Nephron (organoid): Measurements from ENCODE around the gene RFT1.

Experiments used
- H3K27ac Mint-ChIP-seq, 3 experiments: 2 replicates each; pipeline ENCODE4 v1.8.0; 2020; ENCODE audit warnings: mixed read lengths in 3 of 3, mild to moderate bottlenecking in 2 of 3, moderate library complexity in 1 of 3
- H3K27me3 Mint-ChIP-seq: 2 replicates; pipeline ENCODE4 v1.8.0; 2021; ENCODE audit warnings: low read depth, mild to moderate bottlenecking, moderate library complexity, mixed read lengths
- H3K36me3 Mint-ChIP-seq: 2 replicates; pipeline ENCODE4 v1.8.0; 2020; ENCODE audit warnings: low read depth, mixed read lengths
- H3K4me1 Mint-ChIP-seq: 2 replicates; pipeline ENCODE4 v1.8.0; 2020; ENCODE audit warnings: mixed read lengths
- H3K4me3 Mint-ChIP-seq, 3 experiments: 2 replicates each; pipeline ENCODE4 v1.8.0; 2020; ENCODE audit warnings: mild to moderate bottlenecking in 3 of 3, mixed read lengths in 3 of 3, moderate library complexity in 2 of 3
- H3K9me3 Mint-ChIP-seq: 2 replicates; pipeline ENCODE4 v1.8.0; 2020; ENCODE audit warnings: mixed read lengths
- CTCF ChIP-seq, 3 experiments: fragments of 200-600 bp; sonication (generic); IDR thresholded peaks; one replicate each; pipeline ENCODE4 v1.5.0; 2021; ENCODE audit warnings: antibody characterized with exemption in 3 of 3; ENCODE audit not compliant: unreplicated experiment in 3 of 3

Gene RFT1

GRCh38 chr3:53166206-53166605 lies 36.0 kb upstream of the RFT1 start:
- H3K27ac Mint-ChIP-seq: peak overlapping the region in 2 of 3 experiments; percentile 31 to 68
- peaks cover 44% of the 10 kb centered on the region for H3K4me1 Mint-ChIP-seq
- no peaks in the 10 kb centered on the region for H3K36me3 Mint-ChIP-seq
- H3K27me3 Mint-ChIP-seq: peaks cover 10% of the 10 kb centered on the region
- H3K4me3 Mint-ChIP-seq: peak overlapping the region in 1 of 3 experiments; percentile 6
- no peaks in the 10 kb centered on the region for H3K9me3 Mint-ChIP-seq
- TF ChIP-seq CTCF (IDR thresholded peaks at IDR 0.05; ENCODE audit: unreplicated experiment in 3 of 3): no peak

DNA sequence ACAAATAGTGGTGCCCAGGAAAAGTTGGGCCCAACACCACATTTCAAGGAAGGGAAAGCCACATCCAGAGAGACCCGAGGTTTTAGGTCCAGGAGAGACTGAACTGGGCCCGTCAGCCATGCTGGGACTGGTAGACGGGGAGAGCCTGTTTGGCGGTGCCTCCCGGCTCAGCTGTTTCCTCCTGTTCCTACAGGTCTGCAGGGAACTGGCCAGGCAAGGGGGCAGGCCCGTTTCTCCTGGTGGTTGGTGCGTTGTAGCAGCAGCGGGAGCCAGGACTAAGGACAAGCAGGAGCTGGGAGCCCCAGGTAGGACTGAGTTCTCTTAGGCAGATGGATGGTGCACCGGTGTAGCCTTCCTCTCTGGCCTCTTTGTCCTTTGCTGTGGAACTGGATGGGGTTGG lies 34.7 kb upstream of the RFT1 start:
- H3K27me3 Mint-ChIP-seq: peaks cover 16% of the 10 kb centered on the region
- no peaks in the 10 kb centered on the region for H3K36me3 Mint-ChIP-seq
- H3K4me1 Mint-ChIP-seq: peaks cover 44% of the 10 kb centered on the region
- no peak overlapping the region for H3K27ac Mint-ChIP-seq
- no peak for TF ChIP-seq CTCF (IDR thresholded peaks at IDR 0.05; ENCODE audit: unreplicated experiment in 3 of 3)
- H3K9me3 Mint-ChIP-seq: no peaks in the 10 kb centered on the region
- H3K4me3 Mint-ChIP-seq: no peak overlapping the region

- peaks cover 46% of the 10 kb centered on the region for H3K4me1 Mint-ChIP-seq
- no peaks in the 10 kb centered on the region for H3K36me3 Mint-ChIP-seq
- H3K27me3 Mint-ChIP-seq: peaks cover 22% of the 10 kb centered on the region
- H3K4me3 Mint-ChIP-seq: peak overlapping the region; percentile 84 to 88 (median 88)
- TF ChIP-seq CTCF (IDR thresholded peaks at IDR 0.05; ENCODE audit: unreplicated experiment in 3 of 3): no peak
- H3K9me3 Mint-ChIP-seq: no peaks in the 10 kb centered on the region
- H3K27ac Mint-ChIP-seq: peak overlapping the region; percentile 61 to 82 (median 63)
These were observed 33.5 kb upstream of the RFT1 start for GRCh38 chr3:53163444-53164387.

DNA sequence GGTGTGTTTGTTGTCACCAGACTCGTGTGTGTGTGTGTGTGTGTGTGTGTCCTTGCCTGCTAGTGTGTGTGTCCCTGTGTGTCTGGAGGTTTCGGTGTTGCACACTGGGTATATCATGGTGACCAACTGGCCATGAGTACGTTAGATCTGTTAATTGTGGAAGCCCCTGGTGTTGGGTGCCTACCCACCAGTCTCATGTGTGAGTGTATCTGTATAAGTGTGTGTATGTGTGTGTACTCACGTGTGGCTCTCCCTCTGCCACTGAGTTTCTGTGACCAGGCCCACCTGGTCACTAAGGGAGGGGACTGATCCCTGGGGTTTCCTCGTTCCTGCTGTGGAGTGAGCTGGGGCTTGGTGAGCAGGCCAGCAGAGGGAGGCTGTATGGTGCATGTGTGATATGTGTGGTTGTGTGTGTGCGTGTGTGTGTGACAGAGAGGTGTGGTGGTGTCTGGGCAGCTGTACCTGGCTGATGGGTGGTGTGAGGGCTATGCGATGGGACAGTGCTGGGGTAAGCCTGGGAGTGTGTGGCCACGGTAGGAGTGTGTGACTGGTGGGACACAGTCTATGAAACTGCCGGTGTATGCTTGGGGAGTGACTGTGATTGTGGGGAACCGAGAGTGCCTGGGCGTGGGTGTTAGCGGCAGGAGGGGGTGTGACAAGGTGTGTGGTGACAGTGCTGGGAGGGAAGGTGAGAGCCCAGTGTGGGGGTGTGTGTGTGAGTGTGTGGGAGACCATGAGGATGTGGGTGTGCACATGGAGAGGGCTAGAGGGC lies 32.6 kb upstream of the RFT1 start:
- no peak for TF ChIP-seq CTCF (IDR thresholded peaks at IDR 0.05; ENCODE audit: unreplicated experiment in 3 of 3)
- peak overlapping the region; percentile 84 to 88 (median 88) for H3K4me3 Mint-ChIP-seq
- no peaks in the 10 kb centered on the region for H3K36me3 Mint-ChIP-seq
- H3K27ac Mint-ChIP-seq: peak overlapping the region; percentile 61 to 82 (median 63)
- peaks cover 25% of the 10 kb centered on the region for H3K27me3 Mint-ChIP-seq
- H3K4me1 Mint-ChIP-seq: peaks cover 43% of the 10 kb centered on the region
- H3K9me3 Mint-ChIP-seq: no peaks in the 10 kb centered on the region

GRCh38 chr3:53161820-53162671 lies 31.8 kb upstream of the RFT1 start:
- H3K4me1 Mint-ChIP-seq: peaks cover 35% of the 10 kb centered on the region
- no peaks in the 10 kb centered on the region for H3K36me3 Mint-ChIP-seq

More at GRCh38 chr3:53161820-53162671, 31.8 kb upstream of the RFT1 start:
- Mint-ChIP-seq H3K4me3 (peak overlapping the region; percentile 84 to 89 (median 88)), H3K27me3 (peaks cover 33% of the 10 kb centered on the region), H3K9me3 (no peaks in the 10 kb centered on the region), H3K27ac (peak overlapping the region; percentile 61 to 82 (median 63))
- TF ChIP-seq CTCF (IDR thresholded peaks at IDR 0.05; ENCODE audit: unreplicated experiment in 3 of 3): no peak
